Caco-2 (cell line): ENCODE results near the gene ITGB8. TPM values are rescaled to one million over a fixed set of nuclear protein-coding genes. Genes with fewer than 3 reads are reported as not detected.

Experiments
- BruUV-seq: library from RNA; stranded (reverse); fragments of 400-500 nt; replicated peaks from 2 replicates; lab custom pipeline; 2021; lab: Mats Ljungman, UMichigan
- CTCF ChIA-PET: fragments of 300-600 bp; sonication (Branson Sonifier 250); formaldehyde crosslinking; loops from one replicate; lab custom pipeline; 2022; ENCODE audit warnings: antibody characterized with exemption; lab: Charles Lee
- POLR2A ChIA-PET: fragments of 300-600 bp; sonication (Branson Sonifier 250); formaldehyde crosslinking; loops from one replicate; lab custom pipeline; 2022; ENCODE audit warnings: antibody characterized with exemption; lab: Charles Lee
- DNase-seq, 2 experiments: peaks; one replicate each; pipeline versions ENCODE4 v3.0.0 to v3.0.0-alpha.2; 2020 to 2022
- H3K27me3 ChIP-seq: replicated peaks from 2 replicates; pipeline ENCODE4 v1.6.0; 2011; ENCODE audit warnings: low read length; ENCODE audit not compliant: control insufficient read depth, insufficient read depth
- H3K36me3 ChIP-seq: 2 replicates; pipeline ENCODE4 v1.5.1; 2011; ENCODE audit warnings: low read length; ENCODE audit not compliant: control insufficient read depth, insufficient read depth
- H3K4me1 ChIP-seq: fragments of 250-450 bp; sonication (Bioruptor Pico); 2 replicates; pipeline ENCODE4 v1.5.1; 2020; ENCODE audit warnings: mild to moderate bottlenecking
- H3K4me3 ChIP-seq: 2 replicates; pipeline ENCODE4 v1.5.1; 2011; ENCODE audit warnings: low read depth, mild to moderate bottlenecking, control low read depth, low read length
- H3K9me3 ChIP-seq: fragments of 250-450 bp; sonication (Bioruptor Pico); 2 replicates; pipeline ENCODE4 v1.5.1; 2020; ENCODE audit warnings: mild to moderate bottlenecking, moderate library complexity
- H3K27ac Mint-ChIP-seq: one replicate; pipeline ENCODE4 v1.8.0; 2022; ENCODE audit warnings: mixed read lengths; ENCODE audit not compliant: unreplicated experiment
- H3K27me3 Mint-ChIP-seq: one replicate; pipeline ENCODE4 v1.8.0; 2022; ENCODE audit warnings: mixed read lengths; ENCODE audit not compliant: insufficient read depth, unreplicated experiment
- H3K36me3 Mint-ChIP-seq: one replicate; pipeline ENCODE4 v1.8.0; 2022; ENCODE audit warnings: mild to moderate bottlenecking, mixed read lengths; ENCODE audit not compliant: insufficient read depth, unreplicated experiment
- H3K4me1 Mint-ChIP-seq: one replicate; pipeline ENCODE4 v1.8.0; 2022; ENCODE audit warnings: low read depth, mixed read lengths; ENCODE audit not compliant: unreplicated experiment
- H3K4me3 Mint-ChIP-seq: one replicate; pipeline ENCODE4 v1.8.0; 2022; ENCODE audit warnings: mild to moderate bottlenecking, moderate library complexity, mixed read lengths; ENCODE audit not compliant: unreplicated experiment
- H3K9me3 Mint-ChIP-seq: one replicate; pipeline ENCODE4 v1.8.0; 2022; ENCODE audit warnings: mixed read lengths; ENCODE audit not compliant: unreplicated experiment
- intact Hi-C: fragments of 100-400 bp; cut with micrococcal nuclease; formaldehyde crosslinking; loops from one replicate; pipeline ENCODE4 v1.10.0; 2022; ENCODE audit not compliant: unreplicated experiment
- total RNA-seq: library from RNA; stranded (reverse); gene quantifications from 2 replicates; pipeline ENCODE4 v1.2.3, GENCODE V29; 2022
- TF ChIP-seq, protein P1 (sequence below), 2 experiments: fragments of 200-600 bp in 1 of 2; IDR thresholded peaks; 1 replicate in 1 of 2; 2 replicates in 1 of 2; pipeline versions ENCODE4 v1.5.1 to v1.8.0; 2011 to 2022; ENCODE audit warnings: antibody characterized with exemption in 1 of 2, control low read depth in 1 of 2, inconsistent platforms in 1 of 2, low read depth in 1 of 2, low read length in 1 of 2, mild to moderate bottlenecking in 1 of 2, moderate library complexity in 1 of 2; ENCODE audit not compliant: insufficient read depth in 1 of 2, severe bottlenecking in 1 of 2, unreplicated experiment in 1 of 2

Gene ITGB8
- total RNA-seq, 1 experiment from 2014 or later: 3.2 TPM

DNA sequence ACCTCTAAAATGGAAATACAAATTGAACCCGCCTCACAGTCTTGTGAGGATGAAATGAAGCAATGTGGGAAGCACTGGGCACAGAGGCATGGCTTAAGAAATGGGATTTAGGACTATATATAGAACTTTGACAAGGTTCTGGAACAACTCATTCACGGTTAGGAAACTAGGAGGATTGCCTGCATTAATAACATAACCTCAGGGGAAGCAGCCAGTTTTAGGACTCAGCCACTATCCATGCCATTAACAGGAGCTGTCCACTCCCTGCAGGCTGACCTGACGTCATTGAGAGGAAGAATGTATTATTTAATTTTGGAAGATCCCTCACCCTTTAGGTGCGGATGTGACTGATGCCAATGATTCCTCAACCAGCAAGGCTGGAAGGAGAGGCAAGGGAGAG, 34.8 kb downstream of the ITGB8 start:
- H3K4me3 ChIP-seq: no peak overlapping the region
- TF ChIP-seq, protein P1, sequence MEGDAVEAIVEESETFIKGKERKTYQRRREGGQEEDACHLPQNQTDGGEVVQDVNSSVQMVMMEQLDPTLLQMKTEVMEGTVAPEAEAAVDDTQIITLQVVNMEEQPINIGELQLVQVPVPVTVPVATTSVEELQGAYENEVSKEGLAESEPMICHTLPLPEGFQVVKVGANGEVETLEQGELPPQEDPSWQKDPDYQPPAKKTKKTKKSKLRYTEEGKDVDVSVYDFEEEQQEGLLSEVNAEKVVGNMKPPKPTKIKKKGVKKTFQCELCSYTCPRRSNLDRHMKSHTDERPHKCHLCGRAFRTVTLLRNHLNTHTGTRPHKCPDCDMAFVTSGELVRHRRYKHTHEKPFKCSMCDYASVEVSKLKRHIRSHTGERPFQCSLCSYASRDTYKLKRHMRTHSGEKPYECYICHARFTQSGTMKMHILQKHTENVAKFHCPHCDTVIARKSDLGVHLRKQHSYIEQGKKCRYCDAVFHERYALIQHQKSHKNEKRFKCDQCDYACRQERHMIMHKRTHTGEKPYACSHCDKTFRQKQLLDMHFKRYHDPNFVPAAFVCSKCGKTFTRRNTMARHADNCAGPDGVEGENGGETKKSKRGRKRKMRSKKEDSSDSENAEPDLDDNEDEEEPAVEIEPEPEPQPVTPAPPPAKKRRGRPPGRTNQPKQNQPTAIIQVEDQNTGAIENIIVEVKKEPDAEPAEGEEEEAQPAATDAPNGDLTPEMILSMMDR (IDR thresholded peaks at IDR 0.05; ENCODE audit: insufficient read depth in 1 of 2, low read depth in 1 of 2, low read length in 1 of 2, severe bottlenecking in 1 of 2, unreplicated experiment in 1 of 2): no peak
- Mint-ChIP-seq H3K27ac (no peak overlapping the region), H3K9me3 (no peaks in the 10 kb centered on the region), H3K27me3 (no peaks in the 10 kb centered on the region), H3K4me1 (no peaks in the 10 kb centered on the region), H3K36me3 (peaks cover 4% of the 10 kb centered on the region), H3K4me3 (no peak overlapping the region)
- no TSS peak for BruUV-seq
- intact Hi-C loops: no loop called here
- CTCF ChIA-PET: no interaction called here
- no peaks in the 10 kb centered on the region for H3K9me3 ChIP-seq
- POLR2A ChIA-PET: no interaction called here
- no peak for DNase-seq
- no peaks in the 10 kb centered on the region for H3K27me3 ChIP-seq
- H3K4me1 ChIP-seq: no peaks in the 10 kb centered on the region
- no peaks in the 10 kb centered on the region for H3K36me3 ChIP-seq

DNA sequence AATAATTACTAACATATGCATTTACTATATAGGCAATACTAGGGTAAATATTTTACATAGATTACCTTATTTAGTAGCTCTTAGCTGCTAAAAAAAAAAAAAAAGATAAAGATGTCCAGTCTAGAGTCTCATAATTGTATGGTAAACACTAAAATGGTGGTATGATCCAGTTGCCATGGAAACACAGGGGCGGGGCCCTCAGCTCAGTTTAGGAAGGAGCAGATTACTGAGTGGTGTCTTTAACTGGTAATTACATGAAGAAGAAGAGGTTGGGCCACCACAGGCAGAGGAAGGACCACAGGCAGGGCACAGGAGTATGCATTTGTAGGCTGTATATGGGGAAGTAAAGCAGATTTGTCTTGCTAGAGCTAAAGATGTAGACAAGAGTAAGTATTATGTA, 43.7 kb downstream of the ITGB8 start:
- POLR2A ChIA-PET: interaction anchor here (0.6 kb wide), 1 partner anchor 40 kb away, joined by 4 read pairs; no protein-coding TSS in a partner anchor
- H3K27me3 ChIP-seq: no peaks in the 10 kb centered on the region
- no peaks in the 10 kb centered on the region for H3K36me3 ChIP-seq
- Mint-ChIP-seq H3K27ac (no peak overlapping the region), H3K4me3 (no peak overlapping the region), H3K36me3 (no peaks in the 10 kb centered on the region), H3K4me1 (no peaks in the 10 kb centered on the region), H3K9me3 (no peaks in the 10 kb centered on the region), H3K27me3 (no peaks in the 10 kb centered on the region)
- no peaks in the 10 kb centered on the region for H3K4me1 ChIP-seq
- intact Hi-C loops: no loop called here
- H3K4me3 ChIP-seq: no peak overlapping the region
- no peaks in the 10 kb centered on the region for H3K9me3 ChIP-seq
- no TSS peak for BruUV-seq
- DNase-seq: peak in 1 of 2 experiments; percentile 11
- TF ChIP-seq, protein P1 (IDR thresholded peaks at IDR 0.05; ENCODE audit: insufficient read depth in 1 of 2, low read depth in 1 of 2, low read length in 1 of 2, severe bottlenecking in 1 of 2, unreplicated experiment in 1 of 2): no peak
- CTCF ChIA-PET: interaction anchor here (0.6 kb wide), 1 partner anchor 661 kb away, joined by 3 read pairs; no protein-coding TSS in a partner anchor

DNA sequence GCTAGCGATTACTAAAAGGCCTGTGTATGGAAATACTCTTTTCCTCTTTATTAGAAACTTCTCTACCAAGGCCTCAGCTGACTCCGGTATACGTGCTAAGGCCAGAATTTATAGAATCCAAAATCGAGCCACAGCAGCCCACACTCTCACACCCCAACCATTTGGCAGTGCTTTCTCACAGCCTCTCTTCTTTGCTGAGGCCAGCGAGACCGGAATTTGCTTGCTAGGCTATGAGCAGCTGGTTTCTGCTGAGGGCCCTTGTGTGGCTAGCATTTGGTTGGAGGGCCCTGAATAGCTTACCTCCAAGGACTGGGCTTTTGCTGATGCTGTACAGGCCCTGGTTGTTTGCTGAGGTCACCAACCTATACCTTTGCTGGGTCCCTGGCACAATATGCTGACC, 46.1 kb downstream of the ITGB8 start:
- no peaks in the 10 kb centered on the region for H3K27me3 Mint-ChIP-seq
- no peak overlapping the region for H3K4me3 Mint-ChIP-seq
- Histone ChIP-seq H3K36me3 (no peaks in the 10 kb centered on the region), H3K4me3 (no peak overlapping the region), H3K9me3 (no peaks in the 10 kb centered on the region), H3K27me3 (no peaks in the 10 kb centered on the region), H3K4me1 (no peaks in the 10 kb centered on the region)
- H3K9me3 Mint-ChIP-seq: no peaks in the 10 kb centered on the region
- H3K4me1 Mint-ChIP-seq: no peaks in the 10 kb centered on the region
- H3K27ac Mint-ChIP-seq: no peak overlapping the region
- H3K36me3 Mint-ChIP-seq: peaks cover 7% of the 10 kb centered on the region
- ChIA-PET CTCF (no interaction called here), POLR2A (no interaction called here)
- BruUV-seq: no TSS peak
- intact Hi-C loops: no loop called here
- TF ChIP-seq, protein P1 (IDR thresholded peaks at IDR 0.05; ENCODE audit: insufficient read depth in 1 of 2, low read depth in 1 of 2, low read length in 1 of 2, severe bottlenecking in 1 of 2, unreplicated experiment in 1 of 2): no peak
- no peak for DNase-seq
